Activated CD8-positive, alpha-beta memory T cell treated with anti-CD3 and anti-CD28 coated beads for 48 hours (primary cell): ENCODE measurements around the gene CDC14A.

Source experiments
- DNase-seq, 3 experiments: peaks; one replicate each; pipeline ENCODE4 v3.0.0-alpha.2; 2020; ENCODE audit warnings: low read depth in 2 of 3, low spot score in 2 of 3

CDC14A gene

DNA sequence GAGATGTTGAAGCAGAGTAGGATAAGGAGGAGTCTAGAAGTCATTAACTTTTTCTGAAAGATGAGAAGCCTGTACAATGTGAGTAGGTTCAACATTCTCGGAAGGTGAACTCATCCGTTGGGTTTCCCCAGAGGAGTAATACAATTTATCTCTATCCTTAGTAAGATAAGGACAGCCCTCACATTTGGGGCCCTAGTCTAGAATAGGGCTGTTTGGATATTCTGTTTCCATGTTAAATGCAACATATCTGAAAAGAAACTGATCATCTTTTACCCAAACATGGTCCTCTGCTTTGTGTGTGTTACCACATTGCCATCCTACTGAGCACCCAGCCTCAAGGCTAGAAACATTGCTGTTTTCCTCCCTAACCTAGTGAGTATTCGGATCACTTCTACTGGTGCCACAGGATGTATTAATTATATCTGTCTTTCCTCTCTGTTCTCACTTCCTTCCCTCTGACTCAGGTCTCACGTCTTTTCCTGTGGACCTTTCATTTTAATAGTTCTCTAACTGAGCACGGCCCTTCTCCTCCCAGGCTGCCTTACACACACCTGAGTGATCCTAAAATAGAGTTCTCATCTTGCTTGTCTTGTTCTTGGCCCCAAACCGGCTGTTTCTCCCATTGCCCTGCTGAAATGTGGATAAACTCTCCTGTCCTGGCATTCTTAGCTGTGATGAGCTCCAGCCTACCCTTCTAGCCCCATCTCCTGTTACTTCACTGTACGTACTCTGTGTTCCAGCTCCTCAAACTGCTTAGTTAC lies 91.7 kb downstream of the CDC14A start:
- DNase-seq = no peak

DNA sequence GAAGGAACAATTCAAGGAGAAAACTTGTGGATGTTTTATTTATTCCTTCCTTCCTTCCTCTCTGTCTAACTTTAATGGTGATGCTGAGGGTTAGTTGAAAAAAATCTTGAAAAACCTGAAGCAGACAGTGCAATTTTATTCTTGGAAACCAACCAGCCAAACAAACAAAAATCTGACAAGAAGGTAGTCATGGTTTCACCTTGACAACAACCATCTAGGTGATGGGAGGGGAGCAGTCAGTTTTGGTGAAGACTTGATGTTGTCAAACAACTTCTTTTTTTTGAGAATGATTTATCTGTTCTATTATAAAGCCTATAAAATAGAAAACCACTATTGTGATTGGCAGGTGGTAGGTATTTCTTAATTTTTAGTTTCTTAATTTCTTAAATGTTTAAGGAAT lies 93.3 kb downstream of the CDC14A start:
- DNase-seq = no peak

DNA sequence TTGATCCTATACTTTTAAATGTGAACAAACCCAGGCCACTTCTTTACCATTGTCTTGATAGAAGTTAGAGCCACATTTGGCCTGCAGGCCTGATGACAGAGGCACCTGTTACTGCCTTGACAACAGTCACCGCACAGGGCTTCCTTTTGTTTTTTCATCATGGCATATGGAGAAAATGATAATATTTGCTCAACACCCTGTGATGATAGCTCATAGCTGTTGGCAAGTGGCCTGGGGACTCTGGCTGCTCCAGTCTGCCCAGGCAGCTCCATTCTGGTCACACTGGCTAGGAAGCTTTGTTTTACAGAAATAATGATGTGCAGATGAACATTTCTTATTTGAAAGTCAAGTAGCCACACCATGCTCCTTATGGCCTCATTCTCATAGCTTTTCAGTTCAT lies 96.1 kb downstream of the CDC14A start:
- no peak for DNase-seq

DNA sequence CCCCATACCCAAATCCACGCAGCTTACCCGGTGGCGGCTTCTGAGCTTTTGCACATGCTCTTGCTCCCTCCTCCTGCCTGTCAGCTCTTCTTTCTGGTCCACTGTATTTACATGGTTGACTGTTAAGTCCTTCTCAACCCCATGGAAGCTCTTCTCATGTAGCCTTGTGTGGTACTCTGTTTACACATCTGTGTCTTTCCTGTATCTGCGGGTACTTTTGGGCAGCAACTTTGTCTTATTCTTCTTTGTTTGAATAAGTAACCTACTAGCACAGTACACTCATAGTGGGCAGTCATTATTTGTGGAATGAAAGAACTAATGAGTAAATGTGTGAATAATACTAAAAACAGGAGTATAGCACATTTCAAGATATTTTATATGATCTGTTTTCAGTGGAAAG lies 97.2 kb downstream of the CDC14A start:
- no peak for DNase-seq

DNA sequence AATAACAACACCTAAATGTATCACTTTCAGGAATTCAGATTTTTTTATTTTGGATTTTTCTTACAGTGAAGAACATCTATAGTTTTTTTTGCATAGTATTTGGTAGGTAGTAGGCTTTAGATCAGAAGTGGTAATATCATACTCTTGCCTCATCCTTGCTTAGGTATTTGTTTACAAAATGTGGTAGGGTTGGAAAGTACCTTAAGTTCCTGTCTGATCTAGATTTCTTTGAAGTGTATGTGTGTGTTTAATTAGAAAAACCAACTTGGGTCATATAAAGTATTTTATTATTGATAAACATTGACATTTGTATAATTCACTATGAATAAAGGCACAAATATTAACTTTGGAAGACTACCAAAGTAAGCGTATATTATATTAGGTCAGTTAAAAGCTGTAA lies 100.3 kb downstream of the CDC14A start:
- DNase-seq = no peak

DNA sequence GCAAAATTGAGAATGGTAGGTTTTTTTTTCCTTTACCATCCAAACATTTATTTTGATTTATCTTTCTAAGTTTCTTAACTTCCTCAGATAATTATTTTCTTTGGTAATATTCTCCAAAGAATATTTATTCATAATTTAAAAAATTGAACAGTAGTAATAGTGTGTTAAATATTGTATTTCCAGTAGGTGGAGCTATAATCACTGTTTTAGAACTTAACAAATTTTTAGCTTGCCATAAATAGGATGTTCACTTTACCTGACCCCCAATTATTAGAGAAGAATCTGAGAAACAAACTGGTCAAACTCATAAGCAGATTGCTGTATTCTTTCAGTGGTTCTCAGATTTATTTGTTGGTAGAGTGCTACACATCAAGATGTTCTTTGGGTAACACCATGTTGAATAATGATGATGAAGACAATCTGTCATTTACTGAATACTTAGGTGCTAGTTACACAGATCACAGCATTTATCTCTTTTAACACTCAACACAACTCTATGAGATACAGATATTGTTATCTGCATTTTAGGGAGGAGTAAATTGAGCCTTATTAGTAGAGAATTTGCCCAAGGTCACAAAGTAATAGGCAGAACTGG lies 103.3 kb downstream of the CDC14A start:
- no peak for DNase-seq

DNA sequence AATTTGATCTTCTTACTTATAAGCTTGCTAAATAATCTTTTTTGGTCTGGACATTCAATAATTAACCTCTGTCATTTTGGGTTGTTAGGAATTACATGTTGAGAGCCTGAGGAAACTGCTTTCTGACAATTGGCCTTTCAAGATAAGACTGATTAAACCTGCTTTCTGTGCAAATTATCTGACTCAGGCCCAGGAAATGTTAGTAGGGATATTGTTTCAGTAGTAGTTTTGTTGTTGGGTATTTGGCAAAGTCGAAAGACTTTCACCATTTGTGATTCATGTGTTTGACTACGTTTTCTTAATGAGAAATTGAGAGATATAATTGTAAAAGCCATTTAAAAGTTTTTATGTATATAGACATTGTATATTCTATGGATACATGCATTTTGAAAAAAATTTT lies 104.6 kb downstream of the CDC14A start:
- no peak for DNase-seq

DNA sequence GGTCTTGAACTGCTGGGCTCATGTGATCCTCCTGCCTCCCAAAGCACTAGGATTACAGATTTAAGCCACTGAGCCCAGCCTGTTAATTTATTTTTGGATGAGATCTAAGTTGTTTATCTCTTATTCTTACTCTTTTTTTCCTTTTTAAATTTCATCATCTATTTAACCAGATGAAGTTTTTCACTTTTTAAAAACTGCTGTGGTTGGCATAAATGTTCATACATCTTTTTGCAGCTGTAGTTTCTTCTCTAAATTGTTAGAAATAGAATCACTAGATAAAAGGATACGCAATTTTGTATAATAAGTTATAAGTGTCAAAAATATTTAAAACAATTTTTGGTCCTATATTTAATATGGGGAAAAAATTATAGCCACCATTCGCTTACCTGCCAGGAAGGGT lies 105.4 kb downstream of the CDC14A start:
- DNase-seq = no peak

DNA sequence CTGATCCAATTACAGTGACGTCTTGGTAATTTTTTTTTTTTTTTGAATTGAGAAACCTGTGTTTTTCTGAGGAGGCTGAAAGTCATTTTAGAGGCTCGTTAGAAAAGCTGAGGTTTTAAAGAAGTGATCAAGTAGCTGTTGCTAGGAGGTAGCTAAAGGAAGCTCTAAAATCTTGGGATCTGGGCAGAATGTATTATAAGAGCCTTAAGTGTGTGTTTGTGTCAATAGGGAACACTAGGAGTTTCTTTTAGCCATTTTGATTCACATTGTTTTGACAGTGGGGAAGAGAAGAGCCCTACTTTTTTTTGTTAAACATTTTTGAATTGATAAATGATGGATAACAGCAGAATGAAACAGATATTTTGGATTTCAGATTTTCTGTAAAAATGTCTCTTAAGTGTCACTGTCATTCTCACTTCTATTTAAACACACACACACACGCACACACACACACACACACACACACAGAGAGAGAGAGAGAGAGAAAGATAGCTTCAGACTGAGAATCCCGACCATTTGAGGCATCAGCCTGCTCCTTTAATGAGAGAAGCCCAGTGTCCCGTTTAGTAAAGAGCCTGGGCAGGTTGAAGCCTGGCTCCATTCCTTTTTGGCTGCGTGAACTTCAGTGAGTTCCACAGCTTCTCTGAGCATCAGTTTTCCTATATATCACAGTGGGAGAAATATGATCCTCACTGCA lies 106.5 kb downstream of the CDC14A start:
- DNase-seq = no peak

DNA sequence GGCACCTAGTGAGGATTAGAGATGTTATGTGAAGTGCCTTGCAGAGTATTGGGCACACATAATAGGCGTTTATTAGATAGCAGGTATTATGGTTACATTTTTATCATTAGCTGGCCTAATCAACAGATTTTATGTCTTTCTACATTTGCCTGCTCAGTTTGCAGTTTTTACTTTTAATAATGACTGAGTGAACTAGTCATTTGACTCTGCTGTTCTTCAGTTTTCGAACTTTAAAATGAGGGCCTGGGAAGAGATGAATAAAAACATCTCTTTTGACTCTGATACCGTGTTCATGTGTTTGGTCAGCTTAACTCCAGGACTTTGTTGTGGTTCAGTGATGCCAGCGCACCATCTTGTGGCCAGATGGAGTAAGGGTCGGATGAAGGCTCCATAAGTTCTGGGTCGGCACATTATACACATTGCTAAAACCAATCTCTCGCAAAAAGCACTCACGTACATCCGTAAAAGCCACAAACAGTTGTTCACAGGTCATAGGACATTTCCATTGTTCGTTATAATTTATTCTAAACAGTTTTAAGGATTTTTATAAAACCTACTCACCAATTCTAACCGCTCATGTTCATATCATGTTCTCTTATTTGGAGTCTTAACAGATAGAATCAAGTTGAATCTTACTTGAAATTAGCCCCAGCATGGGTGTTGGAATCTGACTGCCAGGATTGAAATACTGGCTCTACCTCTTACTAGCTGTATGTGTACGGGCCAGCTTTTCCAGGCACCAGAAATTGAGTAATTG lies 107.2 kb downstream of the CDC14A start:
- DNase-seq = no peak

DNA sequence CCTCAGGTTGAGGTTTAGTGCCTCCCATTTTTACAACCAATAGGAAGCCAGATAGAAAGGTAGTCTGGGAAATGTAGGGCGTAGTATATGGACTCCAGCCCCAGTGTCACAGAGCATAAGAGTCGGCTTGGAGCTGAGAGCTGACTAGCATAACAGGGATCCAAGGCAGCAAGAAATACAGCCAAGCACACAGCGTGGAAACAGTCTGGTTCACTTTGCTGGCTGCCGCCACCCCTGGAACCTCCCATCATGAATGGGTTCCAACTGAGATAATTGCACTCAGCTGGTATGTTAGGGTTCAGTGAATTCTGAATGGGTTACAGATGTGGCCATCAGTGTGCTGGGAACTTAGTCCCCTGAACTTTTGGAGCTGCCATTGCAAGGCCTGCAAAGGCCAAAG lies 108.9 kb downstream of the CDC14A start:
- DNase-seq = no peak

DNA sequence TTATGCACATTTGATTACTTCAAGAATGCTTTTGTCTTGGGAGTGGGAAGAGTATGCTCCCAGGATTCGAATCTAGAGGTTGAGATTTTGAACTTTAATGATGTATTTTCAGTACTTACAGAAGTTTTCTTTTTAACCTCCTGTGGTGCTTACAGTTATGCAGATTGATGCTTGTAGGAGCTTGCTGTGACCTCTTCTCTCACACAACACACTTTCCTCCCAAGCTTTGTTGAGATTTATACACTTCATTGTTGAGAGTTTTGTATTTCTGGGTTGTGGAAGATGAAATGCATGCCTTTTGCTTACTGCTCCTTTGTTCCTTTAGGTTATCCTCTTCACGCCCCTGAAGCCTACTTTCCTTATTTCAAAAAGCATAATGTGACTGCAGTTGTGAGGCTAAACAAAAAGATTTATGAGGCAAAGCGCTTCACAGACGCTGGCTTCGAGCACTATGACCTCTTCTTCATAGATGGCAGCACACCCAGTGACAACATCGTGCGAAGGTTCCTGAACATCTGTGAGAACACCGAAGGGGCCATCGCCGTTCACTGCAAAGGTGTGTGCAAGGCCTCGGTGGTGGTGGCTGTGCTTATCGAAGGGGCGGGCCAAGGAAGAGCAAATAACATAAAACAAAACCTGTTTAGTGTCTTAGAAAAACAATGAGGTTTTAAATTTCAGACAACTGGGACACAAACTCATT lies 110.2 kb downstream of the CDC14A start:
- DNase-seq = no peak

DNA sequence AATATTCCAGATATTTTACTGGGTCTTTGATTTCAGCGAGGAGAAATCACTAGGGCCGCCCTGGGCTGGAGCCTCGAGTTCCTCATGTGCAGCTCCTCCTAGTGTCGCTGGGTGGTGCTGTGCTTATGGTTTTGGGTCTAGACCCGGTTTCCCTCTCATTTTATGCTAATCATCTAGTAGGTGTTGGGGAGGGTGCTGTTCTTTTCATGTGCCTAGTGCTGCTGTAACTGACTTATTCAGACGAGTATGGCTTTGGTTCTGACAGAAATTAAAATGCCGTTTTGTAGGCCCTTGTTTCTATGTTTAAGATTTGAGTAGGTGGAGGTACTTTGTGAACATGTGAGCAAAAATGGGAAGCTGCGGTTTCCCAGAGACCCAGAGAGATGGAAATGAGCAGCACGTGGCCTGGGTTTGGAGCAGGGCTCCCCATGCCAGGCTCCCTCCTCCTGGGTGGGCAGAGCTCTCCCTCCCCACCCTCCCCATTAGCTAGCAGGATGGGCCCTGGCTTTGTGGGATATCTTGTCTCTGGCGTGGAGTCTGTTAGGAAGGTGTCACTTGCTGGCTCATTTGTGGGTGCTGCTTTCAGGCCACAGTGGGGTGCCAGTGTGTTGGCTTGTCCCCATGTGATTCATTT lies 111.6 kb downstream of the CDC14A start:
- no peak for DNase-seq

DNA sequence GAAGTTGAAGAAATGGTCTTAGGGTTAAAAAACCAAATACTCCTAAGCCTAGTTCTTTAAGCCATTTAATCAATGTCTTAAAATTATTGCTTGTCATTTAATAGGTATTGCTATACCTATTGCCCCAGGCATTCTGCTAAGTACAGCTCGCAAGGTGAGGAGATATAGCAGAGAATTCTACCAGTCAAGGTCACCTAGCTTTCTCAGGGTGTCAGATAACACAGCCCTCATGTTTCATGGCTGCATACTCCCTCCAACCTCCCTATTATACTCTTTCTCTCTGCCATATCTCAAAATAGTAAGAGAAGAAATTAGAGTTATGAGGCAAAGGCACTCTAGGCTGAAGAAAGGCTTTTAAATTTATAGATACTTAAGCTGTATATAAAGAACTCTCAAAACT lies 117.3 kb downstream of the CDC14A start:
- DNase-seq = no peak

DNA sequence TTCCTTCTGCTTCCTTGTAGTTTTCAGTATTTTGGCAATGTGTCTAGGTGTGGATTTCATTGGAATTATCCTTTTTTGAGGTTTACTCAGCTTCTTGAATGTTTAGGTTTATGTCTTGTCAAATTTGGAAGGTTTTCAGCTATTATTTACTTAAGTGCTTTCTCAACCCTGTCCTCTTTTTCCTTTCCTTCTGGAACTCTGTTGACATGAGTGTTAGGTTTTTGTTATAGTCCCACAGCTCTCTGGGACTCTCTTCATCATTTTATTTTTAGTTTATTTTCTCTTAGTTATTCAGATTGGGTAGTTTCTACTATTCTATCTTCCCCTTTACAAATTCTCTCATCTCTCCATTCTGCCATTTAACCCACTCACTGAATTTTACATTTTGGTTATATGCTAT lies 122.5 kb downstream of the CDC14A start:
- DNase-seq = no peak

DNA sequence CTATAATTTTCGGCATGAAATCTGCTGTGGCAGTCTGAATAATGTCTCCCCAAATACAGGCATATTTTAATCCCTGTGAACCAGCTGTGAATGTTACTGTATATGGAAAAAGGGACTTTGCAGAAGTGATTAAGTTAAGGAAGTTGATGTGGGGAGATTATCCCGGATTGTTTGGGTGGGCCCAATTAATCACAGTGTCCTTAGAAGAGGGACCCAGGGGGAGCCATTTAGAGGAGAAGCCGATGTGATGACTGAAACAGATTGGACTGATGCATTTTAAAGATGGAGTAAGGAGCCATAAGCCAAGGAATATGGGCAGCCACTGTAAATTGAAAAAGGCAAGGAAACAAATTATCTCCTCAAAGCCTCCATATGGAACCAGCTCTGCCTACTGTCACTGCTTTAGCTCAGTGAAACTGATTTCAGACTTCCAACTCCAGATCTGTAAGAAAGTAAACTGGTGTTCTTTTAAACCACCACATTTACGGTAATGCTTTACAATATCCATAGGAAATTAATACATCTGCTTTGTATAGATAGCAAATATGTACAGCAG lies 124.5 kb downstream of the CDC14A start:
- DNase-seq = no peak

DNA sequence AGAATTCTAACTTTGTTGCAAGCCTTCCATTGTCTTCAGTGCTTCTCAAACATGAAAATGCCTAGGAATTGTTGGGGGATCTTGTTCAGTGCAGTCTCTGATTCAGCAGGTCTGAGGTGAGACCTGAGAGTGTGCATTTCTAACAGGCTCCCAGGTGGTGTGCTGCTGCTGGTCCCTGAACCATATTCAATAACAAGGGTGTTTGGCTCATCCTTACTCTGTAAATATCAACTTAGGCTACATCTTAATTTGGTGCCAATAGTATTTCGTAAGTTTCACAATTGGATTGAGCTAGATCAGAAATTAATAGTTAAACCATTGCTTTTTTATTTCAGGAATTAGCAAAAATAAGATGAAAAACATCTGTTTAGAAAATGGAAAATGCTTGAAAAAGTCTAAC lies 126.5 kb downstream of the CDC14A start:
- no peak for DNase-seq

DNA sequence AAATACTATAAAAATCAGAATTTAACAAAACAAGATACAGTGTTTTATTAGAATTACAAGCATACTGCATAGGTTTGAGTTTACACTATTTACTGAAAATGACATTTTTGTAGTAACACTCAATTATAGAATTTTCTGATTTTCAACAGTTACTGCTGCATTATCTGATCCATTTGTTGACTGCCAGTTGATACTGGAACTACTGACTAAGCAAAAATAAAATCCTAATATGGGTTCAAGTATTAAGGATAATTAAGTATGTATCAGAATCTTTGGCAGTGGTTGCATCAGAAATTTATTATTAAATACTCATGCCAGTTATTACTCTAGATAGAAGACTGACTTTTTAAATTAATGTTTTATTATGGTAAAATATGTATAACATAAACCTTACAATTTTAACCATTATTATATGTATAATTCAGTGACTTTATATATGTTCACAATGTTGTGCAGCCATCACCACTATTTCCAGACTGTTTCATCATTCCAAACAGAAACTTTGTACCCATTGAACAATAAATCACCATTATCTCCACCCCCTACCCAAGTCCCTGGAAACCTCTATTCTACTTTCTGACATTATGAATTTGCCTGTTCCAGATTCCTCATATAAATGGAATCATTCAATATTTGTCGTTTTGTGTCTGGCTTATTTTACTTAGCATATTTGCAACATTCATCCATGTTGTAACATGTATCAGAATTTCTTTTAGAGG lies 127.5 kb downstream of the CDC14A start:
- no peak for DNase-seq

DNA sequence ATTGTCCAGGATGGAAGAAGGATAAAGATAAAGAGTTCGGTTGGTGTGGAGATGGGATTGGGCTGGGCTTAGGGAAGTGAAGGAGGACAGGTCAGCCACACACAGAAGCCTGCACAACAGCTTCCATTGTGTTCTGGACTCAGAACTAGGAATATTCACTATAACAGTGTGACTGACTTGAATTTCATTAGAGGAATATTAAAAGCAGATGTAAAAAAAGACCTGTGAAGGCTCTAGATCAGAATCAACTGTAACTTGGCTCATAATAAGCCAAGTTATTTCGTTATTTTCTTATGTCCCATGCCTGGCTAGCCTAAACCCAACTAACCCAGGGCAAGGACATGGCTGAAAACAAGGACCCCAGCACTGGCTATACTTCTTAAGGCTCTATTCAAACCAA lies 129.0 kb downstream of the CDC14A start:
- no peak for DNase-seq

DNA sequence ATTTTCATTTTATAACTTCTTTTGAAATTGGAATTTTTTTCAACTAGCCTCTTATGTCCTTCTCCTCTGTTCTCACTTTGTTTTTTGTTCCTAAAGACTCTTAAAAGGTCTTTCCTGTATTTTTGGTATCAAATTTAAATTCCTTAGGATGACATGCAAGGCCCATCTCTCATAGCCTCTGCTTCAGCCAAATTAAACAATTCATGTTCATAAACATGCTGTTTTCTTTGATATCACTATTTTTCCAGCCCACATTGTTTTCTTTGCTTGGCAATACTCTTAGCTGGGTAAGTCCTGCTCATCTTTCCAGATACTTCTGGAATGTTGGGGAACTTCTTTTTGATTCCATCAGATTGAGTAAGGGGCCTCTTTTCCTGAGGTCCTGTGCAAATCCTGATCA lies 129.9 kb downstream of the CDC14A start:
- no peak for DNase-seq
